MM.1S (cell line): ENCODE results near the gene RIPOR3.
"Not testable (repeated sequence)": the region's sequence is repeated elsewhere in the genome, so short reads cannot be mapped to it uniquely, and the experiment has no call there.

Source experiments
- DNase-seq: peaks from one replicate; pipeline ENCODE4 v3.0.0-alpha.2; 2015
- H2AFZ ChIP-seq: fragments of 300-600 bp; sonication (generic); 2 replicates; pipeline ENCODE4 v1.6.0; 2016; ENCODE audit warnings: antibody characterized with exemption, low read length
- H3F3A ChIP-seq: fragments of 300-600 bp; sonication (generic); 2 replicates; pipeline ENCODE4 v1.6.1; 2016; ENCODE audit warnings: mild to moderate bottlenecking, antibody characterized with exemption, low read length, moderate library complexity, mixed read lengths; ENCODE audit not compliant: insufficient read depth
- H3K27ac ChIP-seq: fragments of 300-600 bp; sonication (generic); 2 replicates; pipeline ENCODE4 v1.5.1; 2016; ENCODE audit warnings: mild to moderate bottlenecking, low read length
- H3K27me3 ChIP-seq: fragments of 300-600 bp; sonication (generic); replicated peaks from 2 replicates; pipeline ENCODE4 v1.6.0; 2016; ENCODE audit warnings: low read length; ENCODE audit not compliant: insufficient read depth
- H3K36me3 ChIP-seq: fragments of 300-600 bp; sonication (generic); replicated peaks from 2 replicates; pipeline ENCODE4 v1.6.1; 2016; ENCODE audit warnings: mild to moderate bottlenecking, low read length, mixed read lengths; ENCODE audit not compliant: insufficient read depth
- H3K4me1 ChIP-seq: fragments of 300-600 bp; sonication (generic); 2 replicates; pipeline ENCODE4 v1.6.1; 2016; ENCODE audit warnings: low read length, mixed read lengths
- H3K4me2 ChIP-seq: fragments of 300-600 bp; sonication (generic); 2 replicates; pipeline ENCODE4 v1.6.0; 2016; ENCODE audit warnings: low read depth, low read length
- H3K4me3 ChIP-seq: fragments of 300-600 bp; sonication (generic); 2 replicates; pipeline ENCODE4 v1.5.1; 2016; ENCODE audit warnings: low read length, mixed read lengths
- H3K79me2 ChIP-seq: fragments of 300-600 bp; sonication (generic); 2 replicates; pipeline ENCODE4 v1.6.1; 2016; ENCODE audit warnings: mixed run types, low read length, mixed read lengths
- H3K9ac ChIP-seq: fragments of 300-600 bp; sonication (generic); 2 replicates; pipeline ENCODE4 v1.6.1; 2016; ENCODE audit warnings: low read length, mixed read lengths
- H3K9me2 ChIP-seq: fragments of 300-600 bp; sonication (generic); replicated peaks from 2 replicates; pipeline ENCODE4 v1.6.1; 2016; ENCODE audit warnings: mild to moderate bottlenecking, low read length, mixed read lengths; ENCODE audit not compliant: insufficient read depth
- H3K9me3 ChIP-seq: fragments of 300-600 bp; sonication (generic); replicated peaks from 2 replicates; pipeline ENCODE4 v1.6.1; 2016; ENCODE audit warnings: mild to moderate bottlenecking, low read length, mixed read lengths; ENCODE audit not compliant: insufficient read depth
- H4K20me1 ChIP-seq: fragments of 300-600 bp; sonication (generic); 2 replicates; pipeline ENCODE4 v1.6.1; 2016; ENCODE audit warnings: mild to moderate bottlenecking, low read length, moderate library complexity, mixed read lengths; ENCODE audit not compliant: insufficient read depth
- EZH2 ChIP-seq: fragments of 300-600 bp; sonication (generic); optimal IDR thresholded peaks from 2 replicates; pipeline ENCODE3; 2017; ENCODE audit warnings: low read depth, mild to moderate bottlenecking, antibody characterized with exemption, low read length, mixed read lengths
- EZH2phosphoT487 ChIP-seq: fragments of 300-600 bp; sonication (generic); IDR thresholded peaks from 2 replicates; pipeline ENCODE4 v1.6.1; 2018; ENCODE audit warnings: antibody characterized with exemption, low read length
- TF ChIP-seq, protein P1 (sequence below): fragments of 300-600 bp; sonication (generic); IDR thresholded peaks from 2 replicates; pipeline ENCODE4 v1.5.1; 2016; ENCODE audit warnings: antibody characterized with exemption, low read length, mixed read lengths

RIPOR3 gene

DNA sequence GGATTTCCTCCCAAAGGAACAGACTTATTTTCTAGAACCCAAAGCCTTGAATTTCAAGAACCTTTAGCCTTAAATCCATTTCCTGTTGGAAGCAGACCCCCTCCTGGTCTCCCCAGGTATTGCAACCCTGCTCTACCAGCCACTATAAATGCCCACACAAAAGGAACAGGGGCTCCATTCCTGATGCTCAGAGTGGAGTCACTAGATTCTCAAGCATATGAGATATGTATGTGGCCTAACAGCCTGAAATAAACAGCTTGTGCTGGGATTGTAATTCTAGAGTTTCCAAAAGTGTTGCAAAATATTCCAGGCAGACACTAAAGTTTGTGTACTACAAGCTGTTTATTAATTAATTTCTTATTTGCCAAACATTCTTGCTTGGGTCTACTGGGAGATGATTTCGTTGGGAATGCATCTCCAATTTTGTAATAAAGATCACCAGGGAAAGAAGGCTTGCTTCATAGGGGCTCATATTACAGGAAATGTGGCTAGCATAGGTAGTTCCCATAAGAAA lies 44.8 kb downstream of the RIPOR3 start:
- no peaks in the 10 kb centered on the region for H3K79me2 ChIP-seq
- no peaks in the 10 kb centered on the region for H4K20me1 ChIP-seq
- H3F3A ChIP-seq = no peaks in the 10 kb centered on the region
- no peak for TF ChIP-seq EZH2phosphoT487
- TF ChIP-seq, protein P1, sequence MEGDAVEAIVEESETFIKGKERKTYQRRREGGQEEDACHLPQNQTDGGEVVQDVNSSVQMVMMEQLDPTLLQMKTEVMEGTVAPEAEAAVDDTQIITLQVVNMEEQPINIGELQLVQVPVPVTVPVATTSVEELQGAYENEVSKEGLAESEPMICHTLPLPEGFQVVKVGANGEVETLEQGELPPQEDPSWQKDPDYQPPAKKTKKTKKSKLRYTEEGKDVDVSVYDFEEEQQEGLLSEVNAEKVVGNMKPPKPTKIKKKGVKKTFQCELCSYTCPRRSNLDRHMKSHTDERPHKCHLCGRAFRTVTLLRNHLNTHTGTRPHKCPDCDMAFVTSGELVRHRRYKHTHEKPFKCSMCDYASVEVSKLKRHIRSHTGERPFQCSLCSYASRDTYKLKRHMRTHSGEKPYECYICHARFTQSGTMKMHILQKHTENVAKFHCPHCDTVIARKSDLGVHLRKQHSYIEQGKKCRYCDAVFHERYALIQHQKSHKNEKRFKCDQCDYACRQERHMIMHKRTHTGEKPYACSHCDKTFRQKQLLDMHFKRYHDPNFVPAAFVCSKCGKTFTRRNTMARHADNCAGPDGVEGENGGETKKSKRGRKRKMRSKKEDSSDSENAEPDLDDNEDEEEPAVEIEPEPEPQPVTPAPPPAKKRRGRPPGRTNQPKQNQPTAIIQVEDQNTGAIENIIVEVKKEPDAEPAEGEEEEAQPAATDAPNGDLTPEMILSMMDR = peak; percentile 18; the same call in 1 of the 2 replicates
- H3K4me3 ChIP-seq = no peak overlapping the region
- no peak overlapping the region for H2AFZ ChIP-seq
- H3K4me1 ChIP-seq = no peaks in the 10 kb centered on the region
- no peaks in the 10 kb centered on the region for H3K9me2 ChIP-seq
- no peaks in the 10 kb centered on the region for H3K9me3 ChIP-seq
- no peaks in the 10 kb centered on the region; the same call in 1 of the 2 replicates for H3K27me3 ChIP-seq
- H3K36me3 ChIP-seq = no peaks in the 10 kb centered on the region
- DNase-seq = no peak
- H3K4me2 ChIP-seq = no peak overlapping the region
- H3K27ac ChIP-seq = no peak overlapping the region
- no peak overlapping the region for H3K9ac ChIP-seq

DNA sequence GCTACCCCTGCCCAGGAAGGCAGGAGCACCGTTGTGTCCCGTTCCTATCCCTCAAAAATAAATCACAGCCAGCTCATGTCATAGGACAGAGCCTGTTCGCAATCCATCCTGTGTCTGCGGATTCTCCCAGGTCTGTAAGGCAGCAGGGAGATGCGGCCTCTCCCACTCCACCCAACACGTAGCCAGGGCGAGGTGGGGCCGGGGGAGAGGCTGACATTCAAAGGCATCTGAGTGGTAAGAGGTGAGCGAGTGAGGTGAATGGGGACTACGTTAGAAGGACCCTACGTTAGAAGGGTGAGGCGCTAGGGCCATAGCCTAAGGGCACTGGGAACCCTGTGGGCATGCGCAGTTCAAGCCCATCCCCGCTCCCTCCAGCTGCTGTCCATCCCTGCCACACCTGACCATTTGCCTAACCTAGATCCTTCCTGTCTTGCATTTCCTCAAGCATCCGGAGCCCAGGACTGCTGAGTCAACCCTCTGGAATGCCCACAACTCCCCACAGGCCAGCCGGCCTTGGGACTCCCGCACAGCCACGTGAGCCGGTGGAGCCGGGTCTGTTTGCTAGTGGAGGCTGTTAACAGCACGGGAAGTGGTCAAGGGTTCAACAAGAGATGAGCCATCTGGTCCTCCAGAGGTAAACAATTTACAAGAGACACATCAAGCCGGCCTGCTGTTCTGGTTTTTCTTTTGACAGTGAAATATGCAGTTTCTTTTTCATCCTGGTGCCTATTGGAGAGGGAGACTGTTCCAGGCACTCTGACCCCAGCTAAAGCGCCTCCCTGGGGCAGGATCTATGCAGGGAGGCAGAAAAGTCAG lies 45.9 kb downstream of the RIPOR3 start:
- TF ChIP-seq EZH2phosphoT487 (no peak), EZH2 (no peak)
- TF ChIP-seq, protein P1 = no peak
- H3K4me1 ChIP-seq = no peaks in the 10 kb centered on the region
- H3K9me2 ChIP-seq = no peaks in the 10 kb centered on the region
- H3K4me3 ChIP-seq = no peak overlapping the region
- no peaks in the 10 kb centered on the region for H3F3A ChIP-seq
- no peaks in the 10 kb centered on the region for H3K79me2 ChIP-seq
- no peaks in the 10 kb centered on the region for H3K36me3 ChIP-seq
- no peak overlapping the region for H3K4me2 ChIP-seq
- no peaks in the 10 kb centered on the region for H3K9me3 ChIP-seq
- H2AFZ ChIP-seq = no peak overlapping the region
- H3K27me3 ChIP-seq = no peaks in the 10 kb centered on the region; the same call in 1 of the 2 replicates
- H3K27ac ChIP-seq = no peak overlapping the region
- no peak overlapping the region for H3K9ac ChIP-seq
- no peaks in the 10 kb centered on the region for H4K20me1 ChIP-seq
- no peak for DNase-seq

DNA sequence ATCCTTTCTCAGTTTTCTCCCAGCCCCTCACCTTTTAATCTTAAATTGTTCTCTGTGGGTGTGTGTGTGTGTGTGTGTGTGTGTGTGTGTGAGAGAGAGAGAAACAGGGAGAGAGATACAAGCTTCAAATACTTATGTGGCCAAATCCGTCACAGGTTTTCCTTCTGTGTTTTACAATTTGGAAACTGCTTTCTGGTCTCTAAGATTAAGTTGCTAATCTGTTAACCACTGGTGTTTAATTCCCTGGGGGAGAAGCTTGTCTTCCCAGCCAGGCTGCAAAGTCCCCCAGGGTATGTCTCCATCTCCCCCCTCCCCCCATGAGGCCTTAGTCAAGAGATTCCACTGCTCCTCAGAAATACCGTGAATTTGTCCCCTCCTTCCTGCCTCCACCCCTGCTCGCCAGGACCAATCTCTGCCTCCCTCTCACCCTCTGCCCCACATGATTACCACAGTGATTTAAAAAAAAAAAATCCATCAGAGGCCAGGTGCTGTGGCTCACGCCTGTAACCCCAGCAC lies 49.0 kb downstream of the RIPOR3 start:
- H3K4me3 ChIP-seq = no peak overlapping the region
- H4K20me1 ChIP-seq = no peaks in the 10 kb centered on the region
- no peaks in the 10 kb centered on the region for H3K9me2 ChIP-seq
- no peak overlapping the region for H2AFZ ChIP-seq
- H3K27ac ChIP-seq = no peak overlapping the region
- DNase-seq = no peak
- H3K4me2 ChIP-seq = no peak overlapping the region
- no peak overlapping the region for H3K9ac ChIP-seq
- TF ChIP-seq EZH2phosphoT487 = no peak
- no peak for TF ChIP-seq EZH2
- TF ChIP-seq, protein P1 = no peak
- H3K27me3 ChIP-seq = no peaks in the 10 kb centered on the region; the same call in 1 of the 2 replicates
- H3F3A ChIP-seq = no peaks in the 10 kb centered on the region
- no peaks in the 10 kb centered on the region for H3K36me3 ChIP-seq
- no peaks in the 10 kb centered on the region for H3K9me3 ChIP-seq
- H3K79me2 ChIP-seq = no peaks in the 10 kb centered on the region
- H3K4me1 ChIP-seq = no peaks in the 10 kb centered on the region

DNA sequence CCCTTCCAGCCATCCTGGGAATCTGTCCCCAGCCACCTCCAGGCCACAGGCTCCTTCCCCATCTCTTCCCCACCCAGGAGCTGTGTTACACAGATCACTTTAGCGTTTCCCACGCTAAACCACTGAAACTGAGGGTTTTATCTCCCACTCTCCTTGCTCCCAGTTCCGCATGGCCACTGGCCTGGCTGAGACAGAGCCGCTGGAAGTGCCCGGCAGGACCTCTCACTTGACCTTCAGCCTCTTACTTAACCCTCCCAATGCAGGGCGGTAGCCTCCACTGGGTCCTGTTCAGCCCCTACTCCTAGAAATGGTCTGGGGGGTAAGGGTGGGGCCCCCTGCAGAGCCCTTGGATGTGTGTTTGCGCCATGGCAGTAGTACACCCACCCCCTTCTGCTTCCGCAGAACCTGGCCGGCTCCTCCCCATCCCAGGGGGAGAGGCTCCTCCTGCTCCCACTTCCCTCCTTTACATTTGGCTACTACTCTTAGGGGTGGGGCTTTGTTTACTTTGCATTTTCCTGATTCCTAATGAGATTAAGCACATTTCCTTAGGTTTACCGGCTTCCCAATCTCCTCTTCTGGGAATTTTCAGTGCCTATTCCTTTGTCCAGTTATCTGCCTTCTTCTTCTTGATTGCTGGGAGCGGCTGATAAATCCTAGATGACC lies 49.6 kb downstream of the RIPOR3 start:
- H3K9me3 ChIP-seq, H4K20me1 ChIP-seq, H3K4me3 ChIP-seq, H3K4me2 ChIP-seq, H3K9me2 ChIP-seq, H2AFZ ChIP-seq, H3K79me2 ChIP-seq, DNase-seq, H3K4me1 ChIP-seq, H3K9ac ChIP-seq, H3K36me3 ChIP-seq, H3F3A ChIP-seq, H3K27ac ChIP-seq, H3K27me3 ChIP-seq: not testable (repeated sequence)

DNA sequence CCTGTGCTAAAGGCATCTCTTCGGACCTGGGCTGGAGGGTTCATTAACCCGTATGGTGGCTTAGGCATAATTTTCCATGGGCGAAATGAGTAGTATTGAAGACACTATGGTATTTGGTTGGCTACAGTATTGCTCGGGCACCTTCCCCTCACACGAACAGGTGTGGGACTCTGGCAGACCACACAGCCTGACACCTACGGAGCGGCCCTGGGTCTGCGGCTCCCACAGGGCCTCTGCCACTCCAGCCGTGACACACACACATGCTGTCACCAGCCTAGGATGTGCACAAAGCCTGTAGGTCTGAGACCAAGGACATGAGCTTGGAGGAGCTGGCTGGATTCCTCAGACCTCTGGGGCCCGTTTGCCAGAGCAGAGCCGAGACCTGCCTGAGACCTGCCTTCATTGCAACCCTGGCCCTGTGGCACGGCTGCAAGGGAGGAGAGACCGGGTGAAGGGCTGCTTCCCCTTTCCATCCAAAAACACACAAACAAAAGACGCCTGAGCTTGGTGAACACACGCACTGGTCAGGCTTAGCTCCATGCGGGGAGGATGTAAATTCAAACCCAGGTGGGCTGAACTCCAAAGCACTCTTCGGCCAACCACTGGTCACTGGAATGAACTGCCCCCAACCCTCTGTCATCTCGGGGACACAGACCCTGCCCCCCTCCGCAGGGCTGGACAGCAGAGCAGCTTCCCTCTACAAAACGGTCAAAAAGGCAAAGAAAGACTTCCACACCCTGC lies 51.2 kb downstream of the RIPOR3 start:
- not testable (repeated sequence) for H4K20me1 ChIP-seq, H3K4me3 ChIP-seq, H3K27me3 ChIP-seq, H3K9me2 ChIP-seq, H3K9me3 ChIP-seq, H3K4me1 ChIP-seq, H3K4me2 ChIP-seq, H3K79me2 ChIP-seq, H3K36me3 ChIP-seq, H2AFZ ChIP-seq, H3F3A ChIP-seq, H3K27ac ChIP-seq, DNase-seq, H3K9ac ChIP-seq
